Measurements from ENCODE around the gene PTPN13. TPM values are rescaled to one million over a fixed set of nuclear protein-coding genes. Genes with fewer than 3 reads are reported as not detected.
A peak's percentile ranks its signal among the peaks of the same experiment; 100 is the strongest.
"Not testable (repeated sequence)": the region's sequence is repeated elsewhere in the genome, so short reads cannot be mapped to it uniquely, and the experiment has no call there.

PTPN13 gene
- total RNA-seq, 2 experiments from 2014 or later, result 4.7 to 5.3 TPM

- Mint-ChIP-seq H3K27ac (no peak overlapping the region), H3K4me3 (no peak overlapping the region), H3K27me3 (peaks cover 4% of the 10 kb centered on the region), H3K4me1 (no peaks in the 10 kb centered on the region), H3K36me3 (ENCODE audit: low read depth) (no peaks in the 10 kb centered on the region), H3K9me3 (peaks cover 7% of the 10 kb centered on the region)
- ChIA-PET CTCF (no interaction called here), POLR2A (no interaction called here)
- DNase-seq, result no peak
Measured at GRCh38 chr4:86718152-86718551, 124.0 kb downstream of the PTPN13 start.

- H3K4me1 Mint-ChIP-seq; H3K36me3 Mint-ChIP-seq (ENCODE audit: low read depth); CTCF ChIA-PET; DNase-seq; POLR2A ChIA-PET; H3K4me3 Mint-ChIP-seq; H3K9me3 Mint-ChIP-seq; H3K27me3 Mint-ChIP-seq; H3K27ac Mint-ChIP-seq: not testable (repeated sequence)
Measured at GRCh38 chr4:86719149-86719548, 125.0 kb downstream of the PTPN13 start.

GRCh38 chr4:86720508-86721068 lies 126.5 kb downstream of the PTPN13 start:
- Mint-ChIP-seq H3K4me1 (no peaks in the 10 kb centered on the region), H3K36me3 (ENCODE audit: low read depth) (no peaks in the 10 kb centered on the region), H3K27me3 (no peaks in the 10 kb centered on the region), H3K4me3 (no peak overlapping the region), H3K27ac (no peak overlapping the region), H3K9me3 (peaks cover 7% of the 10 kb centered on the region)
- ChIA-PET POLR2A (no interaction called here), CTCF (no interaction called here)
- DNase-seq, result no peak

DNA sequence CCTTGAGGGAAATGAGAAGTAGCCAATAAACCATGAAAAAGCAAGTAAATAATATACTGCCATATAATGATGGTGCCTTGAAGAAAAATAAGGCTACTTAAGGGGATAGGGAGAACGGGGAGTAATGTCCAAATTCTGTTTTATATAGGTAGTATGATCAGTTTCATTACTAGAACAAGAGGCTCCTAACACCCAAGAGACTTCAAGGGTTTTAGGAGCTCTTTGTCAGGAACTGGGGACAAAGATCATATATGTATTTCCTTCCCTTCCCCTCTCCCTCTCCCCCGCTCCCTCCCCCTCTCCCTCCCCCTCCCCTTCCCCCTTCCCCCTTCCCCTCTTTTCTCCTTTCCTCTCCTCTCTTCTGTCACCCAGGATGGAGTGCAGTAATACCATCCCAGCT lies 127.3 kb downstream of the PTPN13 start:
- Mint-ChIP-seq H3K4me1 (no peaks in the 10 kb centered on the region), H3K27ac (no peak overlapping the region), H3K27me3 (no peaks in the 10 kb centered on the region), H3K9me3 (peaks cover 7% of the 10 kb centered on the region), H3K4me3 (no peak overlapping the region), H3K36me3 (ENCODE audit: low read depth) (no peaks in the 10 kb centered on the region)
- CTCF ChIA-PET, result no interaction called here
- DNase-seq, result no peak
- POLR2A ChIA-PET, result no interaction called here

DNA sequence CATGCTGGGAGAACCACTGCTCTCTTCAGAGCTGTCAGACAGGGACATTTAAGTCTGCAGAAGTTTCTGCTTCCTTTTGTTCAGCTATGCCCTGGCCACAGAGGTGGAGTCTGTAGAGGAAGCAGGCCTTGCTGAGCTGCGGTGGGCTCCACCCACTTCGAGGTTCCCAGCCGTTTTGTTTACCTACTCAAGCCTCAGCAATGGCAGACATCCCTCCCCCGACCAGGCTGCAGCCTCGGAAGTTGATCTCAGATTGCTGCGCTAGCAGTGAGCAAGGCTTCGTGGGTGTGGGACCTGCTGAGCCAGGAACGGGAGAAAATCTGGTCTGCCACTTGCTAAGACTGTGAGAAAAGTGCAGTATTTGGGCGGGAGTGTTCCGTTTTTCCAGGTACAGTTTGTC lies 136.2 kb downstream of the PTPN13 start:
- peak; percentile 35 for DNase-seq
- Mint-ChIP-seq H3K27me3 (no peaks in the 10 kb centered on the region), H3K4me3 (no peak overlapping the region), H3K9me3 (peaks cover 2% of the 10 kb centered on the region), H3K4me1 (peaks cover 4% of the 10 kb centered on the region), H3K27ac (no peak overlapping the region), H3K36me3 (ENCODE audit: low read depth) (peaks cover 2% of the 10 kb centered on the region)
- POLR2A ChIA-PET, result no interaction called here
- CTCF ChIA-PET, result interaction anchor here (1.5 kb wide), 1 partner anchor 232 kb away, joined by 5 read pairs; no protein-coding TSS in a partner anchor

DNA sequence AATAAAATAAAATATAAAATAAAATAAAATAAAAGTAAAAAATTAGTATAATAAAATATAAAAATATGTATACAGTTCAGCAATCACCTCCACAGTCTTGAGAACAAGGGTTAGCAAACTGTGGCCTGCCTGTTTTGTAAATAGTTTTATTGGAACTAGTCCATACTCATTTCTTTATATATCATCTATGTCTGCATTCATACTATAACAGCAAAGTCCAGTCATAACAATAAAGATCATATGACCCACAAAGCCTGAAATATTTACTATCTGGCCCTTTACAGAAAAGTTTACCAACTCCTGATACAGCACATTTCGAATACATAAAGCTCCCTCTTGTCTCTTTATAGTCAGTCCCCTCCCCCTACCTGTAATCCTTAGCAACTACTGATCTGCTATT lies 143.1 kb downstream of the PTPN13 start:
- CTCF ChIA-PET, result interaction anchor here (0.6 to 0.7 kb wide), 2 partner anchors 30 to 1898 kb away, joined by 3 read pairs; no protein-coding TSS in a partner anchor
- Mint-ChIP-seq H3K4me1 (no peaks in the 10 kb centered on the region), H3K36me3 (ENCODE audit: low read depth) (no peaks in the 10 kb centered on the region), H3K9me3 (peaks cover 2% of the 10 kb centered on the region), H3K4me3 (no peak overlapping the region), H3K27ac (no peak overlapping the region), H3K27me3 (no peaks in the 10 kb centered on the region)
- DNase-seq, result no peak
- POLR2A ChIA-PET, result no interaction called here

DNA sequence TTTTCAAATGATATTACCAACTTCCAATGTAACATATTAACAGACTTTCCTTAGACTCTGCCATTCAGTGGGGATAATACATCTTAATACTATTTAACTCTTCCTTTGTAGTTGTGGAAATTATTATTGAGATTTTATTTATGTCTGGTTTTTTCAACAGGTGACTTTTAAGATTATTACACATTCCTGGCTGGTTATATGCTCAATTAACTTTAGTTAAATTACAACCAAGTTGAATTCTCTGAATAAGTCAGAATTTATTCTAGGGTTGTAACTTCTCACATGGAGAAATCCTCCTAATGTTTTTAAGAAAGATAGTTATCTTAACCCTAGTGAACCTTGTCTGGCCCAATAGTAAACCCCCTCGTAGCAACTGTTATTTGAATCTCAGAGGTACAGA lies 147.7 kb downstream of the PTPN13 start:
- CTCF ChIA-PET, result no interaction called here
- Mint-ChIP-seq H3K4me1 (no peaks in the 10 kb centered on the region), H3K27me3 (peaks cover 3% of the 10 kb centered on the region)

DNA sequence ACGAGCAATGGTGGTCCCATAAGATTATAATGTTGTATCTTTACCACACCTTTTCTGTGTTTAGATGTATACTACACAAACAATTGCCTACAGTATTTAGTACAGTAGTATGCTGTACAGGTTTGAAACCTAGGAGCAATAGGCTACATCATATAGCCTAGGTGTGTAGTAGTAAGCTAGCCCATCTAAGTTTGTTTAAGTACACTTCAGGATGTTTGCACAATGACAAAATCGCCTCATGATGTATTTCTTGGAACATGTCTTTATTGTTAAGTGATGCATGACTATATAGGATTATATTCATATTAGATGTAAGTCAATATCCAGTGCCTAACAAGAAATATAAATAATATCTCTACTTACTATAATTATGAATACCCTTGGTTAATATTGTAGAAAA lies 150.5 kb downstream of the PTPN13 start:
- no peaks in the 10 kb centered on the region for H3K36me3 Mint-ChIP-seq (ENCODE audit: low read depth)
- POLR2A ChIA-PET, result no interaction called here
- no peak overlapping the region for H3K4me3 Mint-ChIP-seq

More for the DNA sequence above, 147.7 kb downstream of the PTPN13 start:
- Mint-ChIP-seq H3K4me3 (no peak overlapping the region), H3K36me3 (ENCODE audit: low read depth) (no peaks in the 10 kb centered on the region), H3K27ac (no peak overlapping the region), H3K9me3 (peaks cover 2% of the 10 kb centered on the region)
- POLR2A ChIA-PET, result no interaction called here
- DNase-seq, result no peak

GRCh38 chr4:86749121-86749520 lies 155.0 kb downstream of the PTPN13 start:
- Mint-ChIP-seq H3K9me3 (no peaks in the 10 kb centered on the region), H3K36me3 (ENCODE audit: low read depth) (no peaks in the 10 kb centered on the region), H3K4me1 (no peaks in the 10 kb centered on the region), H3K27me3 (no peaks in the 10 kb centered on the region), H3K27ac (no peak overlapping the region), H3K4me3 (no peak overlapping the region)
- DNase-seq, result no peak
- ChIA-PET CTCF (no interaction called here), POLR2A (no interaction called here)

More for the DNA sequence above, 150.5 kb downstream of the PTPN13 start:
- CTCF ChIA-PET, result no interaction called here
- Mint-ChIP-seq H3K27ac (no peak overlapping the region), H3K9me3 (peaks cover under 1% of the 10 kb centered on the region), H3K27me3 (peaks cover 3% of the 10 kb centered on the region), H3K4me1 (no peaks in the 10 kb centered on the region)
- DNase-seq, result no peak

- no peaks in the 10 kb centered on the region for H3K4me1 Mint-ChIP-seq
- no peak overlapping the region for H3K4me3 Mint-ChIP-seq
- no peak for DNase-seq
- H3K27me3 Mint-ChIP-seq, result no peaks in the 10 kb centered on the region
- no peaks in the 10 kb centered on the region for H3K36me3 Mint-ChIP-seq (ENCODE audit: low read depth)
- no peaks in the 10 kb centered on the region for H3K9me3 Mint-ChIP-seq
- H3K27ac Mint-ChIP-seq, result no peak overlapping the region
- POLR2A ChIA-PET, result no interaction called here
- CTCF ChIA-PET, result no interaction called here
Measured at GRCh38 chr4:86755388-86755787, 161.3 kb downstream of the PTPN13 start.

- Mint-ChIP-seq H3K9me3 (no peaks in the 10 kb centered on the region), H3K36me3 (ENCODE audit: low read depth) (no peaks in the 10 kb centered on the region), H3K27me3 (no peaks in the 10 kb centered on the region), H3K27ac (no peak overlapping the region), H3K4me3 (no peak overlapping the region), H3K4me1 (no peaks in the 10 kb centered on the region)
- no peak for DNase-seq
- CTCF ChIA-PET, result no interaction called here
- POLR2A ChIA-PET, result no interaction called here
Measured at GRCh38 chr4:86757468-86757867, 163.4 kb downstream of the PTPN13 start.

GRCh38 chr4:86759298-86759697 lies 165.2 kb downstream of the PTPN13 start:
- ChIA-PET POLR2A (no interaction called here), CTCF (no interaction called here)
- DNase-seq, result no peak
- Mint-ChIP-seq H3K4me3 (no peak overlapping the region), H3K4me1 (no peaks in the 10 kb centered on the region), H3K27ac (no peak overlapping the region), H3K9me3 (no peaks in the 10 kb centered on the region), H3K36me3 (ENCODE audit: low read depth) (no peaks in the 10 kb centered on the region), H3K27me3 (no peaks in the 10 kb centered on the region)

DNA sequence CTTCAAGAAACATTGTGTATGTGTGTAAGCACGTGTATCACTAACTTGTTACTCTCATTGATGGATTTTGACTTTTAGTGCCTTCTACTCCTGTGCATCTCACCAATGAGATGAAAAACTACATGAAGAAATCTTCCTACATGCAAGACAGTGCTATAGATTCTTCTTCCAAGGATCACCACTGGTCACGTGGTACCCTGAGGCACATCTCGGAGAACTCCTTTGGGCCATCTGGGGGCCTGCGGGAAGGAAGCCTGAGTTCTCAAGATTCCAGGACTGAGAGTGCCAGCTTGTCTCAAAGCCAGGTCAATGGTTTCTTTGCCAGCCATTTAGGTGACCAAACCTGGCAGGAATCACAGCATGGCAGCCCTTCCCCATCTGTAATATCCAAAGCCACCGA lies 168.5 kb downstream of the PTPN13 start:
- no peak overlapping the region for H3K27ac Mint-ChIP-seq
- ChIA-PET CTCF (interaction anchor here (1.4 kb wide), 1 partner anchor 266 kb away, joined by 3 read pairs; no protein-coding TSS in a partner anchor), POLR2A (no interaction called here)
- no peaks in the 10 kb centered on the region for H3K36me3 Mint-ChIP-seq (ENCODE audit: low read depth)
- no peaks in the 10 kb centered on the region for H3K9me3 Mint-ChIP-seq
- H3K4me1 Mint-ChIP-seq, result no peaks in the 10 kb centered on the region
- no peaks in the 10 kb centered on the region for H3K27me3 Mint-ChIP-seq
- H3K4me3 Mint-ChIP-seq, result no peak overlapping the region
- no peak for DNase-seq

- no peak overlapping the region for H3K4me3 Mint-ChIP-seq
- ChIA-PET POLR2A (no interaction called here), CTCF (interaction anchor here (0.6 kb wide), 1 partner anchor 140 kb away, joined by 5 read pairs; no protein-coding TSS in a partner anchor)
- no peak overlapping the region for H3K27ac Mint-ChIP-seq
- DNase-seq, result no peak
- no peaks in the 10 kb centered on the region for H3K36me3 Mint-ChIP-seq (ENCODE audit: low read depth)
- H3K9me3 Mint-ChIP-seq, result no peaks in the 10 kb centered on the region
- H3K27me3 Mint-ChIP-seq, result peaks cover 1% of the 10 kb centered on the region
- no peaks in the 10 kb centered on the region for H3K4me1 Mint-ChIP-seq
Measured at GRCh38 chr4:86769794-86770193, 175.7 kb downstream of the PTPN13 start.

Measured in activated CD4-positive, alpha-beta memory T cell treated with anti-CD3 and anti-CD28 coated beads, Interleukin-2, amount 10 ng/mL, durations not matched to agents 7 days and 5 days (primary cell).